PFSK-1 (cell line): ENCODE measurements around the gene CCDC183.
A peak's percentile ranks its signal among the peaks of the same experiment; 100 is the strongest.

Experiments
- FOXP2 ChIP-seq: optimal IDR thresholded peaks from 2 replicates; pipeline ENCODE3; 2011; ENCODE audit warnings: borderline replicate concordance, control low read depth, inconsistent platforms; ENCODE audit not compliant: insufficient read depth; ENCODE audit errors: extremely low read length, extremely low read depth
- POLR2AphosphoS5 ChIP-seq: IDR thresholded peaks from 2 replicates; pipeline ENCODE4 v1.6.1; 2012; ENCODE audit warnings: low read depth, mild to moderate bottlenecking, control low read depth, low read length, moderate library complexity
- REST ChIP-seq, 2 experiments: IDR thresholded peaks; 2 replicates each; pipeline versions ENCODE4 v1.6.1 to v1.8.0; 2011 to 2012; ENCODE audit warnings: low read depth in 2 of 2, low read length in 2 of 2, control low read depth in 1 of 2, inconsistent platforms in 1 of 2, mild to moderate bottlenecking in 1 of 2, moderate library complexity in 1 of 2; ENCODE audit not compliant: insufficient read depth in 1 of 2
- SIN3A ChIP-seq: IDR thresholded peaks from 2 replicates; pipeline ENCODE4 v1.6.1; 2012; ENCODE audit warnings: mild to moderate bottlenecking, low read length, moderate library complexity, borderline replicate concordance; ENCODE audit not compliant: insufficient read depth
- TAF1 ChIP-seq: IDR thresholded peaks from 2 replicates; pipeline ENCODE4 v1.6.1; 2012; ENCODE audit warnings: low read length, control low read depth, borderline replicate concordance; ENCODE audit not compliant: insufficient read depth

Gene CCDC183

DNA sequence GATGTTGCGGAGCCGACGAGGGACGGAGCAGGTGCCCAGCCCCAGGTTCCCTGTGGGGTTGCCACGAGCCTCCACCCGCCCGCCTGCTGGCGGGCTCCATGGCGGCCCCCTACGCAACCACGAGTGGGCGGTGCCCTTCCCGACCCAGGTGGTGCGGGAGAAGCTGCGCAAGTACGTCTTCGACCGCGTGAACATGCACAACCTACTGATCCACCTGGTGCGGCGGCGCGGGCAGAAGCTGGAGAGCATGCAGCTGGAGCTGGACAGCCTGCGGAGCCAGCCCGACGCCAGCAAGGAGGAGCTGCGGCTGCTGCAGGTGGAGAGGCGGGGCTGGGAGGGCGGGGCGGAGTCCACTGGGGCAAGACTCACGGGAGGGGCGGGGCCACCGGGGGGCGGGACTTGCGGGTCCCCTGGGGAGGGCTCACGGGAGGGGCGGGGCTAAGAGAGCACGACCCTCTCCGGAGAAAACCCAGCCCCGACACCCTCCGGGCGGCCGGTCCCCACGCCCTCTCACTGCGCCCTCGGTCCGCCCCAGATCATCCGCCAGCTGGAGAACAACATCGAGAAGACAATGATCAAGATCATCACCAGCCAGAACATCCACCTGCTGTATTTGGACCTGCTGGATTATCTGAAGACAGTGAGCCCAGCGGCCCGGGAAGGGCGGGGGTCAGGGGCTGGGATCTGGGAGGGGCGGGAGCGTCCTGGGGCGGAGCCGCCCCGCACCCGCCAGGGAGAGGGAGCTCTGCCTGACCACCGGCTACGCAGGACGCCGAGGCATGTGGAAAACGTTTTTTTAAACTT is 3.9 kb downstream of the CCDC183 start:
- 0 out of 4 replicates have a peak, but pooled peaks of 1 of the 2 experiments have one; percentile 21 for TF ChIP-seq REST (IDR thresholded peaks at IDR 0.05; ENCODE audit: insufficient read depth in 1 of 2, low read depth in 2 of 2, low read length in 2 of 2)
- TF ChIP-seq SIN3A: no peak

- TF ChIP-seq SIN3A: no peak
- TF ChIP-seq POLR2AphosphoS5: no peak
- TF ChIP-seq FOXP2: no peak
- TF ChIP-seq TAF1: no peak
- TF ChIP-seq REST (IDR thresholded peaks at IDR 0.05; ENCODE audit: insufficient read depth in 1 of 2, low read depth in 2 of 2, low read length in 2 of 2): no peak
These were observed 6.2 kb downstream of the CCDC183 start for GRCh38 chr9:136802321-136802720.

DNA sequence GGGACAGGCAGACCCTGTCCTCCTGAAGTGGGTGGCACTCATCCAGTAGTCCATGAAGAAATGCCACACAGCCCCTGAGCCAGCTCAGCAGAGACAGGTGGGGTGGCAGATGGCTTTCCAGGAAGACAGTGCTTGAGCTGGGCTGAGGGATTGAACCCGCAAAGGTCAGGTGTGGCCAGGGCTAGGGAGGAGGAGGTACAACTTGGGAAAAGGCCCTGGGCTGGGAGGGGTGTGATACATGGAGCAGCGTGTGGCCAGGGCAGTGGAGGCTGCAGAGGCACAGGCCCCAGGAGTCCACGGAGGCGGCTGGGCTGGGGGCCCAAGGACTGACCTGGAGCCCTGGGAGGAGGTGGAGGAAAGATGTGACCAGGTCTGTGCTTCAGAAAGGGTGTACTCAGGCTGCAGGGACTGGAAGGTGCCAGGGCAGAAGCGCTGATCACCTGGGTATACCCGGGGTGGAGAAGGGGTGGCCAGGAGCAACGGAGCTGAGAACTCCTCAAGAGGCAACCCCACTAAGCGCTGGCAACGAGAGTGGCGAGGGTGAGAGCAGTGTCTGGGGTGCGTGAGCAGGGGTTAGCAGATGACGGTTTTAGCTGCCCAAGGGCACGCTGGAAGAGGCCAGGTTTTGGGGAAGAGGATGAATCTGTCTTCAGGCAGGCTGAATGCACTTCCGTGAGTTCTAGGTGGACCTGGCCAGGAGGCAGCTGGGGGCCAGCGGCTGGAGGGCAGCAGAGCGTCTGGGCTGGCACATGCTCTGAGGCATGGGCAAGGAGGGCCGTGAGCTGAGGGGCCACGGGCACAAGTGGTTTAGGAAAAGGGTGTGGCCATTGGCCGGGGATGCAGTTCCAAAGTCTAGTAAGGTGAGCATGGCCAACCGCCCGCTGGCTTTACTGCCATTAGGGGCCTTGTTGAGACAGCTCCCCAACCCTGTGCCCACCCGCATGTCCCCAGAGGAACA is 7.7 kb downstream of the CCDC183 start:
- TF ChIP-seq TAF1 (no peak), SIN3A (no peak), FOXP2 (no peak), POLR2AphosphoS5 (no peak), REST (IDR thresholded peaks at IDR 0.05; ENCODE audit: insufficient read depth in 1 of 2, low read depth in 2 of 2, low read length in 2 of 2) (no peak)

GRCh38 chr9:136804509-136805206 is 8.5 kb downstream of the CCDC183 start:
- no peak for TF ChIP-seq TAF1
- TF ChIP-seq FOXP2: no peak
- TF ChIP-seq SIN3A: no peak
- TF ChIP-seq REST (IDR thresholded peaks at IDR 0.05; ENCODE audit: insufficient read depth in 1 of 2, low read depth in 2 of 2, low read length in 2 of 2): no peak
- no peak for TF ChIP-seq POLR2AphosphoS5
